ENCODE data around the gene JPH3.

GRCh38 chr16:87611456-87611855 lies 9.1 kb downstream of the JPH3 start:
- TF ChIP-seq POLR2A (IDR thresholded peaks at IDR 0.05; ENCODE audit: low read length) (no peak), GATA1 (IDR thresholded peaks at IDR 0.05; ENCODE audit: low read depth, low read length) (no peak)
